MM.1S (cell line): ENCODE results near the gene CD74.

ENCODE experiments used
- DNase-seq: peaks from one replicate; pipeline ENCODE4 v3.0.0-alpha.2; 2015
- H2AFZ ChIP-seq: fragments of 300-600 bp; sonication (generic); 2 replicates; pipeline ENCODE4 v1.6.0; 2016; ENCODE audit warnings: antibody characterized with exemption, low read length
- H3F3A ChIP-seq: fragments of 300-600 bp; sonication (generic); 2 replicates; pipeline ENCODE4 v1.6.1; 2016; ENCODE audit warnings: mild to moderate bottlenecking, antibody characterized with exemption, low read length, moderate library complexity, mixed read lengths; ENCODE audit not compliant: insufficient read depth
- H3K27ac ChIP-seq: fragments of 300-600 bp; sonication (generic); 2 replicates; pipeline ENCODE4 v1.5.1; 2016; ENCODE audit warnings: mild to moderate bottlenecking, low read length
- H3K27me3 ChIP-seq: fragments of 300-600 bp; sonication (generic); replicated peaks from 2 replicates; pipeline ENCODE4 v1.6.0; 2016; ENCODE audit warnings: low read length; ENCODE audit not compliant: insufficient read depth
- H3K36me3 ChIP-seq: fragments of 300-600 bp; sonication (generic); replicated peaks from 2 replicates; pipeline ENCODE4 v1.6.1; 2016; ENCODE audit warnings: mild to moderate bottlenecking, low read length, mixed read lengths; ENCODE audit not compliant: insufficient read depth
- H3K4me1 ChIP-seq: fragments of 300-600 bp; sonication (generic); 2 replicates; pipeline ENCODE4 v1.6.1; 2016; ENCODE audit warnings: low read length, mixed read lengths
- H3K4me2 ChIP-seq: fragments of 300-600 bp; sonication (generic); 2 replicates; pipeline ENCODE4 v1.6.0; 2016; ENCODE audit warnings: low read depth, low read length
- H3K4me3 ChIP-seq: fragments of 300-600 bp; sonication (generic); 2 replicates; pipeline ENCODE4 v1.5.1; 2016; ENCODE audit warnings: low read length, mixed read lengths
- H3K79me2 ChIP-seq: fragments of 300-600 bp; sonication (generic); 2 replicates; pipeline ENCODE4 v1.6.1; 2016; ENCODE audit warnings: mixed run types, low read length, mixed read lengths
- H3K9ac ChIP-seq: fragments of 300-600 bp; sonication (generic); 2 replicates; pipeline ENCODE4 v1.6.1; 2016; ENCODE audit warnings: low read length, mixed read lengths
- H3K9me2 ChIP-seq: fragments of 300-600 bp; sonication (generic); replicated peaks from 2 replicates; pipeline ENCODE4 v1.6.1; 2016; ENCODE audit warnings: mild to moderate bottlenecking, low read length, mixed read lengths; ENCODE audit not compliant: insufficient read depth
- H3K9me3 ChIP-seq: fragments of 300-600 bp; sonication (generic); replicated peaks from 2 replicates; pipeline ENCODE4 v1.6.1; 2016; ENCODE audit warnings: mild to moderate bottlenecking, low read length, mixed read lengths; ENCODE audit not compliant: insufficient read depth
- H4K20me1 ChIP-seq: fragments of 300-600 bp; sonication (generic); 2 replicates; pipeline ENCODE4 v1.6.1; 2016; ENCODE audit warnings: mild to moderate bottlenecking, low read length, moderate library complexity, mixed read lengths; ENCODE audit not compliant: insufficient read depth
- EZH2 ChIP-seq: fragments of 300-600 bp; sonication (generic); optimal IDR thresholded peaks from 2 replicates; pipeline ENCODE3; 2017; ENCODE audit warnings: low read depth, mild to moderate bottlenecking, antibody characterized with exemption, low read length, mixed read lengths
- EZH2phosphoT487 ChIP-seq: fragments of 300-600 bp; sonication (generic); IDR thresholded peaks from 2 replicates; pipeline ENCODE4 v1.6.1; 2018; ENCODE audit warnings: antibody characterized with exemption, low read length
- TF ChIP-seq, protein P1 (sequence below): fragments of 300-600 bp; sonication (generic); IDR thresholded peaks from 2 replicates; pipeline ENCODE4 v1.5.1; 2016; ENCODE audit warnings: antibody characterized with exemption, low read length, mixed read lengths

CD74 gene

DNA sequence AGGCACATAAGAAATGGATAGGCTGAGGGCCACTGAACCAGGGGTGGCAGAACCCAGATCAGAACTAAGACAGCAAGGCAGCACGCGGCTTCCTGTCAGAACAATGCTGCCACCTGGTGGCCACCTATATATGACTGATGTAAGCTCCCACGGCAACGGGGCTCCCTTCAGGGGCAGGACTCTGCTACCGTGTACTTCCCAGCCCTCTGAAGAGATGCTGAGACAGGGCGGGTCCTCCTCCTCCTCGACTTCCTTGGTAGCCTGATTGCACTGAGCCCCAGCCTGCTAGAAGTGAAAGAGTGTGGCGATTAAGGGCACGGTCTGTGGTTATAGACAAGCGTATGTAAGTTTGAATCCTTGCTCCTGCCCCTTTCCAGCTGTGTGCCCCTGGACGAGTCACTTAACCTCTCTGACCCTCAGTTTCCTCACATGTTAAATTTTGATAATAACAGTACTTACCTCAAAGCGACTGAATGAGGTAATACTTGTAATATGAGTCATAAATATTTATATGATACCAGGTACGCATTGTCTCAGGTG is 23.5 kb upstream of the CD74 start:
- DNase-seq: peak; percentile 87
- no peak for TF ChIP-seq EZH2phosphoT487
- TF ChIP-seq, protein P1, sequence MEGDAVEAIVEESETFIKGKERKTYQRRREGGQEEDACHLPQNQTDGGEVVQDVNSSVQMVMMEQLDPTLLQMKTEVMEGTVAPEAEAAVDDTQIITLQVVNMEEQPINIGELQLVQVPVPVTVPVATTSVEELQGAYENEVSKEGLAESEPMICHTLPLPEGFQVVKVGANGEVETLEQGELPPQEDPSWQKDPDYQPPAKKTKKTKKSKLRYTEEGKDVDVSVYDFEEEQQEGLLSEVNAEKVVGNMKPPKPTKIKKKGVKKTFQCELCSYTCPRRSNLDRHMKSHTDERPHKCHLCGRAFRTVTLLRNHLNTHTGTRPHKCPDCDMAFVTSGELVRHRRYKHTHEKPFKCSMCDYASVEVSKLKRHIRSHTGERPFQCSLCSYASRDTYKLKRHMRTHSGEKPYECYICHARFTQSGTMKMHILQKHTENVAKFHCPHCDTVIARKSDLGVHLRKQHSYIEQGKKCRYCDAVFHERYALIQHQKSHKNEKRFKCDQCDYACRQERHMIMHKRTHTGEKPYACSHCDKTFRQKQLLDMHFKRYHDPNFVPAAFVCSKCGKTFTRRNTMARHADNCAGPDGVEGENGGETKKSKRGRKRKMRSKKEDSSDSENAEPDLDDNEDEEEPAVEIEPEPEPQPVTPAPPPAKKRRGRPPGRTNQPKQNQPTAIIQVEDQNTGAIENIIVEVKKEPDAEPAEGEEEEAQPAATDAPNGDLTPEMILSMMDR: peak; percentile 86
- no peaks in the 10 kb centered on the region for H3K36me3 ChIP-seq
- H3F3A ChIP-seq: peaks cover 12% of the 10 kb centered on the region; the same call in 1 of the 2 replicates
- no peaks in the 10 kb centered on the region for H3K9me3 ChIP-seq
- no peaks in the 10 kb centered on the region for H3K79me2 ChIP-seq
- no peak overlapping the region for H3K9ac ChIP-seq
- H4K20me1 ChIP-seq: no peaks in the 10 kb centered on the region
- H3K9me2 ChIP-seq: no peaks in the 10 kb centered on the region
- peaks cover 3% of the 10 kb centered on the region; the same call in 1 of the 2 replicates for H3K4me1 ChIP-seq
- no peak overlapping the region for H3K27ac ChIP-seq
- no peaks in the 10 kb centered on the region for H3K27me3 ChIP-seq
- no peak overlapping the region for H3K4me3 ChIP-seq
- H3K4me2 ChIP-seq: peak overlapping the region; percentile 10; the same call in 1 of the 2 replicates
- H2AFZ ChIP-seq: peak overlapping the region; percentile 76

DNA sequence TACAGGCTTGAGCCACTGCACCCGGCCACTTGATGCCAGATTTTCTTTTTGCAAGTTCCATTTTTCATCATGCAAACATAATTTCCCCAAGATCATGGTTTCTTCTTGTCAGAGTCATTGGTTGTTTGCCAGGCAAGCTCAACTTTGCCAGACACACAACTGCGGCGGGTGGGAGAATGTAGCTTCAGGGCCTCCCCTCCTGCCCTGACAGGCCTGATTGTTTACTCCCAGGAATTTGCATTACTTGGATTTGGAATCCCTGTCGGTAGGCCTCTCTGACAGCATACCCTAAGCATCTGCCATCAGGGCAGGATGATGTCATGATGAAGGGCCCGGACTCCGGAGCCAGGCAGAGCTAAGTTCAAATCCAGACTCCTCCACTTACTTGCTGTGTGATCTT is 21.8 kb upstream of the CD74 start:
- H3K79me2 ChIP-seq: no peaks in the 10 kb centered on the region
- no peaks in the 10 kb centered on the region for H4K20me1 ChIP-seq
- no peak overlapping the region for H3K4me2 ChIP-seq
- H3K27ac ChIP-seq: no peak overlapping the region
- peaks cover 9% of the 10 kb centered on the region; the same call in 1 of the 2 replicates for H3F3A ChIP-seq
- no peak for DNase-seq
- no peak overlapping the region for H3K9ac ChIP-seq
- no peaks in the 10 kb centered on the region for H3K9me3 ChIP-seq
- no peaks in the 10 kb centered on the region for H3K27me3 ChIP-seq
- TF ChIP-seq EZH2phosphoT487: no peak
- TF ChIP-seq EZH2: no peak
- TF ChIP-seq, protein P1: no peak
- no peaks in the 10 kb centered on the region for H3K9me2 ChIP-seq
- no peak overlapping the region for H2AFZ ChIP-seq
- H3K4me3 ChIP-seq: no peak overlapping the region
- H3K4me1 ChIP-seq: peaks cover 3% of the 10 kb centered on the region; the same call in 1 of the 2 replicates
- H3K36me3 ChIP-seq: no peaks in the 10 kb centered on the region

DNA sequence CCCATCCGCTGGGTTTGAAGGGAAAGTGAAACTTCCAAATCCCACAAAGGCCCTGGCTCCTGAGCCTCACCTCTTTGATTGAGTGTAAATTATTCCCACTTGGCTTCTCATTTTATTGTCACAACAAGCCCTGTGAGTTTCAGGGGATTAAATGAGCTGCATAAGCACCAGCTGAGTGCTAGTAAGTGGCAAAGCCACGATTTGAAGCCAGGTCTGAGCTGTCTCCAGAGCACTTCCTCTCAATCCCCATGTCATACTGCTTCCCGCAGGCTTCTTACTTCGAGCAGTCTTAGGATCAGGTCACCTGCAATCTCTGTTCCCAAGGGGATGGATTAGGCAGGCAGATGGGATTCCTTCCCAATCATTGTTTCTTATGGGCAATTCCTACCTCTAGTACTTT is 18.9 kb upstream of the CD74 start:
- no peak overlapping the region for H2AFZ ChIP-seq

More for the DNA sequence above, 18.9 kb upstream of the CD74 start:
- no peak overlapping the region for H3K9ac ChIP-seq
- peaks cover 3% of the 10 kb centered on the region; the same call in 1 of the 2 replicates for H3K4me1 ChIP-seq
- H3K79me2 ChIP-seq: no peaks in the 10 kb centered on the region
- H3K27ac ChIP-seq: no peak overlapping the region
- H3K9me2 ChIP-seq: no peaks in the 10 kb centered on the region
- no peak overlapping the region for H3K4me2 ChIP-seq
- H3K4me3 ChIP-seq: no peak overlapping the region
- H3K27me3 ChIP-seq: no peaks in the 10 kb centered on the region
- no peaks in the 10 kb centered on the region for H3F3A ChIP-seq
- TF ChIP-seq EZH2 (no peak), EZH2phosphoT487 (no peak)
- TF ChIP-seq, protein P1: no peak
- peak; percentile 6 for DNase-seq
- no peaks in the 10 kb centered on the region for H4K20me1 ChIP-seq
- H3K36me3 ChIP-seq: no peaks in the 10 kb centered on the region
- no peaks in the 10 kb centered on the region for H3K9me3 ChIP-seq
